DOHH2 (cell line): ENCODE measurements around the gene SP4.

Source experiments
- CTCF ChIP-seq: fragments of 200-600 bp; sonication (generic); IDR thresholded peaks from one replicate; pipeline ENCODE4 v1.5.1; 2014; ENCODE audit warnings: antibody characterized with exemption, mild to moderate bottlenecking, low read depth, low read length; ENCODE audit not compliant: poor library complexity, severe bottlenecking
- EZH2phosphoT487 ChIP-seq: fragments of 200-600 bp; sonication (generic); IDR thresholded peaks from 2 replicates; pipeline ENCODE4 v1.6.1; 2017; ENCODE audit warnings: borderline replicate concordance, mild to moderate bottlenecking, antibody characterized with exemption, low read length, moderate library complexity, mixed read lengths

GRCh38 chr7:21443149-21443841 is 15.4 kb downstream of the SP4 start:
- TF ChIP-seq CTCF (no peak), EZH2phosphoT487 (no peak)
